Stimulated activated CD8-positive, alpha-beta memory T cell treated with anti-CD3 and anti-CD28 coated beads, Interleukin-15, amount 100 ng/mL, for 1 hour (primary cell): Measurements from ENCODE around the gene SPATA45.

Experiments
- DNase-seq: peaks from one replicate; pipeline ENCODE4 v3.0.0-alpha.2; 2020; ENCODE audit warnings: low read depth

The SPATA45 gene

GRCh38 chr1:212828395-212828794 is 19.1 kb downstream of the SPATA45 start:
- DNase-seq = no peak

- no peak for DNase-seq
Observed at GRCh38 chr1:212827831-212828278, 19.6 kb downstream of the SPATA45 start.

GRCh38 chr1:212827171-212827776 is 20.2 kb downstream of the SPATA45 start:
- no peak for DNase-seq

- DNase-seq = no peak
Observed at GRCh38 chr1:212825798-212826452, 21.5 kb downstream of the SPATA45 start.

- no peak for DNase-seq
Observed at GRCh38 chr1:212824201-212824600, 23.2 kb downstream of the SPATA45 start.

- DNase-seq = no peak
Observed at GRCh38 chr1:212822956-212823355, 24.5 kb downstream of the SPATA45 start.

- DNase-seq = no peak
Observed at GRCh38 chr1:212820969-212821368, 26.5 kb downstream of the SPATA45 start.

- DNase-seq = no peak
Observed at GRCh38 chr1:212819726-212820125, 27.7 kb downstream of the SPATA45 start.

- no peak for DNase-seq
Observed at GRCh38 chr1:212816567-212817278, 30.7 kb downstream of the SPATA45 start.

- DNase-seq = no peak
Observed at GRCh38 chr1:212814537-212815334, 32.7 kb downstream of the SPATA45 start.

GRCh38 chr1:212805767-212806166 is 41.7 kb downstream of the SPATA45 start:
- no peak for DNase-seq

- no peak for DNase-seq
Observed at GRCh38 chr1:212797681-212798080, 49.8 kb downstream of the SPATA45 start.

GRCh38 chr1:212794561-212795014 is 52.9 kb downstream of the SPATA45 start:
- no peak for DNase-seq

- DNase-seq = no peak
Observed at GRCh38 chr1:212792396-212792908, 55.0 kb downstream of the SPATA45 start.

- DNase-seq = peak; percentile 91
Observed at GRCh38 chr1:212791676-212792395, 55.6 kb downstream of the SPATA45 start, which contains the start of the genes NSL1 and TATDN3. NSL1 (minus strand) TSS chr1:212791777; CDS start chr1:212791763, 14 bp downstream. TATDN3 (plus strand) TSS chr1:212791894; CDS start chr1:212791922, 28 bp downstream.

GRCh38 chr1:212791261-212791675 is 56.2 kb downstream of the SPATA45 start:
- DNase-seq = no peak

- DNase-seq = no peak
Observed at GRCh38 chr1:212785871-212786270, 61.6 kb downstream of the SPATA45 start.

- DNase-seq = no peak
Observed at GRCh38 chr1:212783976-212784375, 63.5 kb downstream of the SPATA45 start.

GRCh38 chr1:212782422-212783154 is 64.9 kb downstream of the SPATA45 start:
- no peak for DNase-seq

- no peak for DNase-seq
Observed at GRCh38 chr1:212781225-212781624, 66.2 kb downstream of the SPATA45 start.
